ENCODE data around the gene SEZ6. TPM values are rescaled to one million over a fixed set of nuclear protein-coding genes. Genes with fewer than 3 reads are reported as not detected.

Gene SEZ6
- total and polyA plus RNA-seq, 8 donors, result under 0.01 to 21.4 (median 0.37) TPM; not detected in 2

GRCh38 chr17:28951991-28952975, 53.5 kb downstream of the SEZ6 start:
- Histone ChIP-seq H3K27ac (peak overlapping the region; percentile 91 to 99 (median 98)), H3K27me3 (no peaks in the 10 kb centered on the region), H3K36me3 (peaks cover 0 to 3% (median under 1%) of the 10 kb centered on the region in 4 donors), H3K4me1 (peaks cover 23 to 33% (median 29%) of the 10 kb centered on the region in 4 donors), H3K9me3 (no peaks in the 10 kb centered on the region), H3K4me3 (peak overlapping the region; percentile 96 to 99 (median 98))
- peak; percentile 96 to 100 for DNase-seq
- 3 to 5% (median 4%) methylated on average over 35 to 36 of the region's 36 CpGs for WGBS, 5 donors
- peak in 1 of 4 donors; percentile 54 for TF ChIP-seq POLR2A (IDR thresholded peaks at IDR 0.05)
- peak; percentile 84 to 98 (median 93) for TF ChIP-seq POLR2AphosphoS5 (IDR thresholded peaks at IDR 0.05)
- no peak for TF ChIP-seq EP300 (IDR thresholded peaks at IDR 0.05)
- intact Hi-C loops (cut with DNase I; ENCODE audit: low total_unique reads), result no loop called here

GRCh38 chr17:28951428-28951990, 54.3 kb downstream of the SEZ6 start, which contains the start of gene PHF12:
PHF12 (minus strand) TSS chr17:28951518; CDS start chr17:28950960, 558 bp downstream.
- peak; percentile 100 for DNase-seq
- Histone ChIP-seq H3K27ac (peak within 1 kb of the TSS; percentile 91 to 99 (median 98)), H3K9me3 (no peaks in the 10 kb centered on the region), H3K4me3 (peak within 1 kb of the TSS; percentile 96 to 99 (median 98)), H3K27me3 (no peaks in the 10 kb centered on the region), H3K4me1 (peaks cover 29 to 40% (median 37%) of the 10 kb centered on the region in 4 donors), H3K36me3 (peaks cover 0 to 5% (median 4%) of the 10 kb centered on the region in 4 donors)
- intact Hi-C loops (cut with DNase I; ENCODE audit: low total_unique reads), result no loop called here
- WGBS, 5 donors, result 0 to 2% (median 1%) methylated on average over 20 to 51 of the region's 51 CpGs
- TF ChIP-seq POLR2AphosphoS5 (IDR thresholded peaks at IDR 0.05) (peak; percentile 71 to 91 (median 89)), EP300 (IDR thresholded peaks at IDR 0.05) (no peak), CTCF (IDR thresholded peaks at IDR 0.05) (no peak), POLR2A (IDR thresholded peaks at IDR 0.05) (peak in 1 of 4 donors; percentile 41)

- no peaks in the 10 kb centered on the region for H3K27me3 ChIP-seq
- DNase-seq, result no peak
- H3K27ac ChIP-seq, result peak overlapping the region; percentile 91 to 99 (median 98)
- H3K36me3 ChIP-seq, result peaks cover 0 to 5% (median 4%) of the 10 kb centered on the region in 4 donors
- H3K4me3 ChIP-seq, result peak overlapping the region; percentile 96 to 99 (median 98)
- intact Hi-C loops (cut with DNase I; ENCODE audit: low total_unique reads), result no loop called here
- peaks cover 35 to 47% (median 43%) of the 10 kb centered on the region in 4 donors for H3K4me1 ChIP-seq
- 0 to 2% (median 1%) methylated on average over 24 to 51 of the region's 51 CpGs for WGBS, 5 donors
- H3K9me3 ChIP-seq, result no peaks in the 10 kb centered on the region
- TF ChIP-seq CTCF (IDR thresholded peaks at IDR 0.05), result no peak
- TF ChIP-seq POLR2AphosphoS5 (IDR thresholded peaks at IDR 0.05), result no peak
- TF ChIP-seq EP300 (IDR thresholded peaks at IDR 0.05), result no peak
- no peak for TF ChIP-seq POLR2A (IDR thresholded peaks at IDR 0.05)
These were observed 54.9 kb downstream of the SEZ6 start for GRCh38 chr17:28950752-28951427.

GRCh38 chr17:28950017-28950751, 55.6 kb downstream of the SEZ6 start:
- H3K27ac ChIP-seq, result peak overlapping the region; percentile 91 to 99 (median 98)
- H3K27me3 ChIP-seq, result no peaks in the 10 kb centered on the region
- no peaks in the 10 kb centered on the region for H3K9me3 ChIP-seq
- intact Hi-C loops (cut with DNase I; ENCODE audit: low total_unique reads), result no loop called here
- TF ChIP-seq POLR2A (IDR thresholded peaks at IDR 0.05) (no peak), CTCF (IDR thresholded peaks at IDR 0.05) (no peak), EP300 (IDR thresholded peaks at IDR 0.05) (no peak), POLR2AphosphoS5 (IDR thresholded peaks at IDR 0.05) (peak in 1 of 3 donors; percentile 1)
- peaks cover 0 to 5% (median 4%) of the 10 kb centered on the region in 4 donors for H3K36me3 ChIP-seq
- DNase-seq, result peak; percentile 39 to 83
- H3K4me3 ChIP-seq, result peak overlapping the region; percentile 96 to 99 (median 98)
- H3K4me1 ChIP-seq, result peaks cover 42 to 54% (median 50%) of the 10 kb centered on the region in 4 donors
- WGBS, 5 donors, result 0 to 1% (median 0%) methylated on average over 32 to 43 of the region's 43 CpGs

All from stomach (tissue), 9 donors.